ENCODE measurements around the gene RXRA.

GRCh38 chr9:134403292-134403681, 77.0 kb downstream of the RXRA start:
- TF ChIP-seq EZH2 (IDR thresholded peaks at IDR 0.05; ENCODE audit: borderline replicate concordance, insufficient read depth, low read depth, low read length, poor library complexity, severe bottlenecking) (no peak), CTCF (IDR thresholded peaks at IDR 0.05) (no peak)
